HUES48 (cell line): ENCODE data around the gene SPATS2L.

Experiments used
- H3K27ac ChIP-seq: one replicate; pipeline ENCODE4 v1.7.0; 2013; ENCODE audit warnings: low read depth, low read length, inconsistent platforms
- H3K27me3 ChIP-seq: 2 replicates; pipeline ENCODE4 v1.6.1; 2013; ENCODE audit warnings: mild to moderate bottlenecking, low read length; ENCODE audit not compliant: control insufficient read depth, insufficient read depth
- H3K36me3 ChIP-seq: 2 replicates; pipeline ENCODE4 v1.6.1; 2013; ENCODE audit warnings: low read length; ENCODE audit not compliant: control insufficient read depth, insufficient read depth
- H3K4me1 ChIP-seq: 2 replicates; pipeline ENCODE4 v1.6.1; 2013; ENCODE audit warnings: mild to moderate bottlenecking, low read length; ENCODE audit not compliant: control insufficient read depth, insufficient read depth
- H3K4me3 ChIP-seq: 2 replicates; pipeline ENCODE4 v1.5.1; 2013; ENCODE audit warnings: mild to moderate bottlenecking, low read depth, low read length
- H3K9ac ChIP-seq: 2 replicates; pipeline ENCODE4 v1.6.1; 2013; ENCODE audit warnings: mild to moderate bottlenecking, low read depth, low read length, moderate library complexity
- H3K9me3 ChIP-seq: 2 replicates; pipeline ENCODE4 v1.6.1; 2013; ENCODE audit warnings: low read length; ENCODE audit not compliant: control insufficient read depth, insufficient read depth

Gene SPATS2L

GRCh38 chr2:200428961-200429665, 122.6 kb downstream of the SPATS2L start:
- H3K36me3 ChIP-seq, result peaks cover 16% of the 10 kb centered on the region
- no peak overlapping the region for H3K27ac ChIP-seq
- H3K4me1 ChIP-seq, result no peaks in the 10 kb centered on the region; the same call in 1 of the 2 replicates
- H3K9me3 ChIP-seq, result no peaks in the 10 kb centered on the region
- no peaks in the 10 kb centered on the region for H3K27me3 ChIP-seq
- no peak overlapping the region for H3K4me3 ChIP-seq
- H3K9ac ChIP-seq, result no peak overlapping the region

GRCh38 chr2:200430017-200430416, 123.5 kb downstream of the SPATS2L start:
- H3K9ac ChIP-seq, result no peak overlapping the region
- H3K27ac ChIP-seq, result no peak overlapping the region
- peaks cover 14% of the 10 kb centered on the region for H3K36me3 ChIP-seq
- no peaks in the 10 kb centered on the region for H3K27me3 ChIP-seq
- H3K4me3 ChIP-seq, result no peak overlapping the region
- H3K4me1 ChIP-seq, result no peaks in the 10 kb centered on the region; the same call in 1 of the 2 replicates
- no peaks in the 10 kb centered on the region for H3K9me3 ChIP-seq

GRCh38 chr2:200431996-200432705, 125.7 kb downstream of the SPATS2L start:
- Histone ChIP-seq H3K36me3 (peaks cover 24% of the 10 kb centered on the region; the same call in 1 of the 2 replicates), H3K27me3 (no peaks in the 10 kb centered on the region), H3K4me1 (no peaks in the 10 kb centered on the region), H3K9me3 (no peaks in the 10 kb centered on the region), H3K4me3 (no peak overlapping the region), H3K9ac (no peak overlapping the region), H3K27ac (no peak overlapping the region)

DNA sequence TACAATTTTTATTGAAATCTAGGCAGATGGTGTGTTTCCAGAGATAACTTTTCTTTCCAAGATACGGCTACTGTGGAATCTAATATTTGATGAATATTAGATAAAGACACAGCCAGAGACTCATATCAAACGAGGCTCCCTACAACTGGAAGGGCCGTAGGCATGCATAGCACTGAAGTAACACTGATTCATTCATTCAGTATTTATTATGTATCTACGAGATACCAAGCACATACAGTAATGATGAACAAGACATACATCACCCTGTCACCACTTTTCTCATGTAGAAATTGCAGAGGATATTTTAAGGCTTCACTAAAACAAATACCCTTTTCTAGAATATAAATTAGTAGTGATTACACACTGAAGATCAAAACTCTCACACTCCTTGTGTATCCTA, 128.9 kb downstream of the SPATS2L start:
- H3K27me3 ChIP-seq, result no peaks in the 10 kb centered on the region

DNA sequence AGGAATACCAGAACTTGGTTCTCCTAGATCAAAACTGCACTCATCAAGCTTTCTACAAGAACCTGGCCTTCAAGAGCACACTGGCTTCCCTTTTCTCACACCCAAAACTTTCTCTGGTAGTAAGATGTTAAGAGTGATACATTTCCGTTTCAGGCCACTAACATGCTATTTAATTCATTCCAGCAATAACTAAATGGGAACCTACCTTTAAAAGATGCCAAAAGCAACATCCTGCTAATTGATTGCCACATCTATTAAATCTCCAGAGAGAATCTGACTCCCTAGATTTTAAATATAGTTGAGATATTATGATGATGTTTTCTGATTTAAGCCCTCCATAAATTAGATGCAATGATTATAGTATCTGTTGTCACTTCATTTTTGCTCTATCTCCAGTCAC, 131.8 kb downstream of the SPATS2L start:
- no peaks in the 10 kb centered on the region for H3K4me1 ChIP-seq
- no peaks in the 10 kb centered on the region for H3K9me3 ChIP-seq
- H3K36me3 ChIP-seq, result peaks cover 62% of the 10 kb centered on the region
- no peaks in the 10 kb centered on the region for H3K27me3 ChIP-seq
- H3K27ac ChIP-seq, result no peak overlapping the region
- H3K9ac ChIP-seq, result no peak overlapping the region
- no peak overlapping the region for H3K4me3 ChIP-seq

More for the DNA sequence above, 128.9 kb downstream of the SPATS2L start:
- Histone ChIP-seq H3K9me3 (no peaks in the 10 kb centered on the region), H3K27ac (no peak overlapping the region), H3K9ac (no peak overlapping the region), H3K4me3 (no peak overlapping the region), H3K4me1 (no peaks in the 10 kb centered on the region), H3K36me3 (peaks cover 42% of the 10 kb centered on the region)

DNA sequence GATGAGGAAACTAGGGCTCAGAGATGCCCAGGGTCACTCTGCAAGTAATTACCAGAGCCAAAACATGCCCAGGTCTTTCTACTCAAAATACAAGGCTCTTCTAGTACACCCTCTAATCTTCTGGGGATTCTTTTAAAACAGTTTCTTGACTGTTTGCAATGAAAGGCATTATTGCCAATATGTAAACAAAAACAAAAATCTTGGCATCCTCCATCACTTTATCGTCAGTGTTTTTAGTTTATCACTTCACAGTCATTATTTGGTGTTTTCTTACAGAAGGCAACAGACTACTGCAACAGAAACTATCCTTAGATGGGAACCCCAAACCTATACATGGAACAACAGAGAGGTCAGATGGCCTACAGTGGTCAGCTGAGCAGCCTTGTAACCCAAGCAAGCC, 132.4 kb downstream of the SPATS2L start:
- H3K27me3 ChIP-seq, result no peaks in the 10 kb centered on the region
- peaks cover 68% of the 10 kb centered on the region for H3K36me3 ChIP-seq
- H3K4me3 ChIP-seq, result no peak overlapping the region
- H3K9me3 ChIP-seq, result no peaks in the 10 kb centered on the region
- no peak overlapping the region for H3K9ac ChIP-seq
- no peaks in the 10 kb centered on the region for H3K4me1 ChIP-seq
- no peak overlapping the region for H3K27ac ChIP-seq

DNA sequence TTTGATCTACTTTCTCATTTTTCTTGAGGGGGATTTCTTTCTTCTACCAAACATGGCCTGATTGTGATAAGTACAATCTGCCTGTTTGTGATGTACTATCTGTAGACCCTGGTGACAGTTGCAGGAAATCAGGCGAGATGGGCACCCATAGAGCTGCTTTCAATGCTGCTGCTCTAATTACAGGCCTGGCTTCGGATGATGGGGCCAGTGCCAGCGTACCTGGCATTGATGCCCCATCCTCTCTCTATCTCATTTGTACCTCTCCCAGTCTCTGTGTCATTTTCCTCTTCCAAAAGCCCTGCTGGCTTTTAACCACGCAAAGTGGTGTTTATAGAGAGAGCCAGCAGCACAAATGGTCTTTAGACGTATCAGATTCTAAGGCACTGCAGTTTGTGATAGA, 133.5 kb downstream of the SPATS2L start:
- Histone ChIP-seq H3K9me3 (no peaks in the 10 kb centered on the region), H3K27me3 (no peaks in the 10 kb centered on the region), H3K4me1 (no peaks in the 10 kb centered on the region), H3K27ac (no peak overlapping the region), H3K9ac (no peak overlapping the region), H3K4me3 (no peak overlapping the region), H3K36me3 (peaks cover 71% of the 10 kb centered on the region)

DNA sequence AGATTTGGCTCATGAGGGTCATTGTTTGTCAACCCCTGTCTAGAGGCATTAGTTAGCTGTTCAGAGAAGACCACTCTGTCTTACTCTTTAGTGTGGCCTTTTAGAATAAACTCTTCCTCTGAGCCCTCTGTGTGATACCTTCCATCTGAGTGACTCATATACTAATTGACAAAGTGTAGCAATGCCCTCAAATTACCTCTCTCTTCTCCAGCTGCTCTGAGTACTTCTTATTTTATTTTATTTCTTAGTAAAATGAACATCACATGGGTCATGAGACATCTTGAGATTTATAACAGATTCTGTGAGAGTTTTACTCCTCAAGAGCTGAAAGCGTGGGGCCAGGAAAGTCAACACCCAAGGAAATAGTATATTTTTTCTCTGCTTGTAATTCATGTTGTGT, 136.0 kb downstream of the SPATS2L start:
- no peak overlapping the region for H3K4me3 ChIP-seq
- peaks cover 78% of the 10 kb centered on the region for H3K36me3 ChIP-seq
- H3K9ac ChIP-seq, result no peak overlapping the region
- no peaks in the 10 kb centered on the region for H3K27me3 ChIP-seq
- H3K27ac ChIP-seq, result no peak overlapping the region
- no peaks in the 10 kb centered on the region for H3K9me3 ChIP-seq
- H3K4me1 ChIP-seq, result no peaks in the 10 kb centered on the region

DNA sequence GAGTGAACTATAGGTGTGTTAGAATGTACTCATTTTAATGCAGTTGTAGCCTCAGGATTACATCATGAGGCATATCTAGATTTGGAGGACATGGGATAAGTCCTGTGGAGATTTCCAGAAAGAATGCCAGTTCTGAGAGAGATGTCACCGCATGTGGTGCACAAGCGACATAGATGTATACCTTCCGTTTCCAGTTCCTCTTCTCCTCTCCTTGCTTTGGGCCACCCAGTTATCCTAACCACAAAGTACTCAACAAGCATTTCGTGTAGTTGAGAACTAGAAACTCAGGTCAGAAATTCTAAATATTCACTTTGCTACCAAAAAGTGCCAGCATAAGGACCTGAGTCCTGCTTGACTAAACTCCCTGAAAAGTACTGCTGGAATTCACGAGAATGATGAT, 136.9 kb downstream of the SPATS2L start:
- Histone ChIP-seq H3K4me3 (no peak overlapping the region), H3K36me3 (peaks cover 74% of the 10 kb centered on the region), H3K27me3 (no peaks in the 10 kb centered on the region), H3K9ac (no peak overlapping the region), H3K4me1 (no peaks in the 10 kb centered on the region), H3K27ac (no peak overlapping the region), H3K9me3 (no peaks in the 10 kb centered on the region)

DNA sequence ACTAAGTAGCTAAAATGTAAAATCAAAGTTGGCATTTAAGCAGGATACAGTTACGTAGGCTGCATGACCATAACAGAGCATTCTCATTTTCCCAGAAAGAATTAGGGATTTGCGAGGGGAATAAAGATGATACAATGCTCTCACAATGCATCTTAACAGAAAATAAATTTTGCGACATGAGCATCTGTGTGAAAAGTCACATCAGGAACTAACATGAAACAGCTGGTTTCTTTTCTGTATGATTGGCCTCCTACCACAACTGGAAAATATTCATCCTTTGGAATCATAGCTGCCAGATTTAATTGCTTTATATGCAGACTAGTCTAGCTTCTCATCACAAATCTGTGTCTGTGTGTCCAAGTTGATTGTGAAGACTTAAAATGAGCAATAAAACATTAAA, 137.4 kb downstream of the SPATS2L start:
- peaks cover 74% of the 10 kb centered on the region for H3K36me3 ChIP-seq
- H3K4me1 ChIP-seq, result no peaks in the 10 kb centered on the region
- no peaks in the 10 kb centered on the region for H3K9me3 ChIP-seq
- H3K9ac ChIP-seq, result no peak overlapping the region
- H3K27ac ChIP-seq, result no peak overlapping the region
- no peaks in the 10 kb centered on the region for H3K27me3 ChIP-seq
- no peak overlapping the region for H3K4me3 ChIP-seq

DNA sequence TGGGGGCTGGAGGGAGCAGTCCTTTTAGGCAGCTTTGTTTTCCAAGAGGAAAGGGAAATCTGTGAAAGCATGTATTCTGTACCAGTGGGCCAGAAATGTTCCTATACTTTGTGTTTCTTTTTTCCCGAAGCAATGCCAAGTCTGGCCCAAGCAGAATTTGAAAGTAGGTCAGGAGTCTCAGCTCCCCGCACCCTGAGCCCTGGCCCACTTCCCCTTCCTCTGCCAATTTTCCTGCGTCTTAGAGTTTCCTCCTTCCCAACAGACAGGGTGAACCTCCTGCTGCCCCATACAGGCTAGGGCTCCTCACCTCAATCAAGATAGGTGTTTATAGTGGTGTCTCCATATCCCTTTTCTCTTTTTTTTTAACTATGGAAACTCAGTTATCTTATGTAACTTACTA, 138.0 kb downstream of the SPATS2L start:
- H3K27me3 ChIP-seq, result no peaks in the 10 kb centered on the region
- no peaks in the 10 kb centered on the region for H3K4me1 ChIP-seq
- H3K27ac ChIP-seq, result no peak overlapping the region
- no peak overlapping the region for H3K4me3 ChIP-seq
- H3K9ac ChIP-seq, result no peak overlapping the region
- no peaks in the 10 kb centered on the region for H3K9me3 ChIP-seq
- peaks cover 70% of the 10 kb centered on the region for H3K36me3 ChIP-seq
